Loucy (cell line): ENCODE data around the gene DLX6.

Experiments
- CTCF ChIP-seq: fragments of 200-600 bp; sonication (generic); conservative IDR thresholded peaks from 2 replicates; pipeline ENCODE4 v1.5.1; 2014; ENCODE audit warnings: mild to moderate bottlenecking, antibody characterized with exemption, low read length
- EZH2phosphoT487 ChIP-seq: fragments of 200-600 bp; IDR thresholded peaks from 2 replicates; pipeline ENCODE4 v1.6.1; 2018; ENCODE audit warnings: antibody characterized with exemption, mild to moderate bottlenecking, moderate library complexity, borderline replicate concordance

GRCh38 chr7:97021747-97022490, 16.6 kb downstream of the DLX6 start:
- TF ChIP-seq CTCF (no peak), EZH2phosphoT487 (no peak)
